Caco-2 (cell line): ENCODE data around the gene ADAMTS2. TPM values are rescaled to one million over a fixed set of nuclear protein-coding genes. Genes with fewer than 3 reads are reported as not detected.
A peak's percentile ranks its signal among the peaks of the same experiment; 100 is the strongest.
"Not testable (repeated sequence)": the region's sequence is repeated elsewhere in the genome, so short reads cannot be mapped to it uniquely, and the experiment has no call there.

Source experiments
- BruUV-seq: library from RNA; stranded (reverse); fragments of 400-500 nt; replicated peaks from 2 replicates; lab custom pipeline; 2021; lab: Mats Ljungman, UMichigan
- CTCF ChIA-PET: fragments of 300-600 bp; sonication (Branson Sonifier 250); formaldehyde crosslinking; loops from one replicate; lab custom pipeline; 2022; ENCODE audit warnings: antibody characterized with exemption; lab: Charles Lee
- POLR2A ChIA-PET: fragments of 300-600 bp; sonication (Branson Sonifier 250); formaldehyde crosslinking; loops from one replicate; lab custom pipeline; 2022; ENCODE audit warnings: antibody characterized with exemption; lab: Charles Lee
- DNase-seq, 2 experiments: peaks; one replicate each; pipeline versions ENCODE4 v3.0.0 to v3.0.0-alpha.2; 2020 to 2022
- H3K27me3 ChIP-seq: replicated peaks from 2 replicates; pipeline ENCODE4 v1.6.0; 2011; ENCODE audit warnings: low read length; ENCODE audit not compliant: control insufficient read depth, insufficient read depth
- H3K36me3 ChIP-seq: 2 replicates; pipeline ENCODE4 v1.5.1; 2011; ENCODE audit warnings: low read length; ENCODE audit not compliant: control insufficient read depth, insufficient read depth
- H3K4me1 ChIP-seq: fragments of 250-450 bp; sonication (Bioruptor Pico); 2 replicates; pipeline ENCODE4 v1.5.1; 2020; ENCODE audit warnings: mild to moderate bottlenecking
- H3K4me3 ChIP-seq: 2 replicates; pipeline ENCODE4 v1.5.1; 2011; ENCODE audit warnings: low read depth, mild to moderate bottlenecking, control low read depth, low read length
- H3K9me3 ChIP-seq: fragments of 250-450 bp; sonication (Bioruptor Pico); 2 replicates; pipeline ENCODE4 v1.5.1; 2020; ENCODE audit warnings: mild to moderate bottlenecking, moderate library complexity
- H3K27ac Mint-ChIP-seq: one replicate; pipeline ENCODE4 v1.8.0; 2022; ENCODE audit warnings: mixed read lengths; ENCODE audit not compliant: unreplicated experiment
- H3K27me3 Mint-ChIP-seq: one replicate; pipeline ENCODE4 v1.8.0; 2022; ENCODE audit warnings: mixed read lengths; ENCODE audit not compliant: insufficient read depth, unreplicated experiment
- H3K36me3 Mint-ChIP-seq: one replicate; pipeline ENCODE4 v1.8.0; 2022; ENCODE audit warnings: mild to moderate bottlenecking, mixed read lengths; ENCODE audit not compliant: insufficient read depth, unreplicated experiment
- H3K4me1 Mint-ChIP-seq: one replicate; pipeline ENCODE4 v1.8.0; 2022; ENCODE audit warnings: low read depth, mixed read lengths; ENCODE audit not compliant: unreplicated experiment
- H3K4me3 Mint-ChIP-seq: one replicate; pipeline ENCODE4 v1.8.0; 2022; ENCODE audit warnings: mild to moderate bottlenecking, moderate library complexity, mixed read lengths; ENCODE audit not compliant: unreplicated experiment
- H3K9me3 Mint-ChIP-seq: one replicate; pipeline ENCODE4 v1.8.0; 2022; ENCODE audit warnings: mixed read lengths; ENCODE audit not compliant: unreplicated experiment
- intact Hi-C: fragments of 100-400 bp; cut with micrococcal nuclease; formaldehyde crosslinking; loops from one replicate; pipeline ENCODE4 v1.10.0; 2022; ENCODE audit not compliant: unreplicated experiment
- total RNA-seq: library from RNA; stranded (reverse); gene quantifications from 2 replicates; pipeline ENCODE4 v1.2.3, GENCODE V29; 2022
- TF ChIP-seq, protein P1 (sequence below), 2 experiments: fragments of 200-600 bp in 1 of 2; IDR thresholded peaks; 1 replicate in 1 of 2; 2 replicates in 1 of 2; pipeline versions ENCODE4 v1.5.1 to v1.8.0; 2011 to 2022; ENCODE audit warnings: antibody characterized with exemption in 1 of 2, control low read depth in 1 of 2, inconsistent platforms in 1 of 2, low read depth in 1 of 2, low read length in 1 of 2, mild to moderate bottlenecking in 1 of 2, moderate library complexity in 1 of 2; ENCODE audit not compliant: insufficient read depth in 1 of 2, severe bottlenecking in 1 of 2, unreplicated experiment in 1 of 2

The ADAMTS2 gene
- total RNA-seq, 1 experiment from 2014 or later: 0.05 TPM

DNA sequence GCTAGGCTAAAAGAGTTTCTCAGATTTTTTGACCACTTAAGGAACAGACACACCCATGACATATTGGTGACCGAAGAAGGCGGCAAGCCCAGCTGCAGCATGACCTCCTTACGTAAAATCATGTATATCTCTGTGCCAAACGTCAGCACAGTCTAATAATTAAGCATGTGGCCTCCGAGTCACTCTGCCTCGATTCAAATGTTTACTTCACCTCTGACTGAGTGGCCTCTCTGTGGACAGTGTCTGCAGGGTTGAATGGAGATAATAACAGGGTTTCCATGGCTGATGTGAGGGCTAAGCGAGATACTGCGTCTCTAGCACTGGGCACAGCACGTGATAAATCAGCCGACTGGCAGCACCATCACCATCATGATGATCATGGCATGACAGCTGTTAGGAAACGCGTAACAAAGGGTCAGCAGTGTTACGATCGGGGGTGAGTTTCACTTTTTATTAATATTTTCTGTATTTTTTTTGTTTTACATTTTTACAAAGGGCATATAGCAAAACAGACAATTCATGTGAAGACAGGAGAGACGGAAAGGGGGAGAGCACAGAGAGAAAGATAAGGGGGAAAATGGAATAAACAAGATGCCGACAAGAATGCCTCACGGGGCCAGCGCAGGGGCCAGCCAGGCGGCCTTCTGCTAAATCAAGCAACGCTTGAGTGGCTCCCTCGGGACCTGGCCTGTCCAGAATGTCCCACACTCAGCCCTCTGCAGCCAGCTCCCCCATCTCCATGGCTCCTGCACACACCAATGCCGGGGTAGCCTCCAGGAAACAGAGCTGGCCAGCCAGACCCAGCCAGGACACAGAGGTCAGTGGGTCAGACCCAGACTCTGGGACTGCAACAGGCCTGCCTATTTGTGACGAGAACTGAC is 60.3 kb downstream of the ADAMTS2 start:
- BruUV-seq: no TSS peak
- H3K27me3 ChIP-seq: no peaks in the 10 kb centered on the region
- no peaks in the 10 kb centered on the region for H3K9me3 ChIP-seq
- peak in 1 of 2 experiments; percentile 29 for DNase-seq
- H3K36me3 ChIP-seq: no peaks in the 10 kb centered on the region
- Mint-ChIP-seq H3K36me3 (no peaks in the 10 kb centered on the region), H3K9me3 (no peaks in the 10 kb centered on the region), H3K4me1 (no peaks in the 10 kb centered on the region), H3K27me3 (no peaks in the 10 kb centered on the region), H3K27ac (no peak overlapping the region), H3K4me3 (no peak overlapping the region)
- ChIA-PET POLR2A (no interaction called here), CTCF (no interaction called here)
- TF ChIP-seq, protein P1, sequence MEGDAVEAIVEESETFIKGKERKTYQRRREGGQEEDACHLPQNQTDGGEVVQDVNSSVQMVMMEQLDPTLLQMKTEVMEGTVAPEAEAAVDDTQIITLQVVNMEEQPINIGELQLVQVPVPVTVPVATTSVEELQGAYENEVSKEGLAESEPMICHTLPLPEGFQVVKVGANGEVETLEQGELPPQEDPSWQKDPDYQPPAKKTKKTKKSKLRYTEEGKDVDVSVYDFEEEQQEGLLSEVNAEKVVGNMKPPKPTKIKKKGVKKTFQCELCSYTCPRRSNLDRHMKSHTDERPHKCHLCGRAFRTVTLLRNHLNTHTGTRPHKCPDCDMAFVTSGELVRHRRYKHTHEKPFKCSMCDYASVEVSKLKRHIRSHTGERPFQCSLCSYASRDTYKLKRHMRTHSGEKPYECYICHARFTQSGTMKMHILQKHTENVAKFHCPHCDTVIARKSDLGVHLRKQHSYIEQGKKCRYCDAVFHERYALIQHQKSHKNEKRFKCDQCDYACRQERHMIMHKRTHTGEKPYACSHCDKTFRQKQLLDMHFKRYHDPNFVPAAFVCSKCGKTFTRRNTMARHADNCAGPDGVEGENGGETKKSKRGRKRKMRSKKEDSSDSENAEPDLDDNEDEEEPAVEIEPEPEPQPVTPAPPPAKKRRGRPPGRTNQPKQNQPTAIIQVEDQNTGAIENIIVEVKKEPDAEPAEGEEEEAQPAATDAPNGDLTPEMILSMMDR (IDR thresholded peaks at IDR 0.05; ENCODE audit: insufficient read depth in 1 of 2, low read depth in 1 of 2, low read length in 1 of 2, severe bottlenecking in 1 of 2, unreplicated experiment in 1 of 2): no peak
- intact Hi-C loops: no loop called here
- no peak overlapping the region for H3K4me3 ChIP-seq
- no peaks in the 10 kb centered on the region for H3K4me1 ChIP-seq

DNA sequence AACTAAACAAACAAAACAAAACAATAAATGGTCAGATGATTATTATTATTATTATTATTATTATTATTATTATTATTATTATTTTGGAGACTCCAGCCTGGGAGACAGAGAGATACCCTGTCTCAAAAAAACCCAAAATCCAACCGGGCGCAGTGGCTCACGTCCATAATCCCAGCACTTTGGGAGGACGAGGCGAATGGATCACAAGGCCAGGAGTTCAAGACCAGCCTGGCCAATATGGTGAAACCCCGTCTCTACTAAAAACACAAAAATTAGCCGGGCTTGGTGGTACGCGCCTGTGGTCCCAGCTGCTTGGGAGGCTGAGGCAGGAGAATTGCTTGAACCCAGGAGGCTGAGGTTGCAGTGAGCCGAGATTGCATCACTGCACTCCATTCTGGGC is 61.4 kb downstream of the ADAMTS2 start:
- H3K36me3 ChIP-seq, H3K4me3 ChIP-seq, BruUV-seq, H3K27ac Mint-ChIP-seq, DNase-seq, H3K36me3 Mint-ChIP-seq, H3K27me3 Mint-ChIP-seq, H3K4me1 Mint-ChIP-seq, H3K4me3 Mint-ChIP-seq, H3K4me1 ChIP-seq, CTCF ChIA-PET, H3K9me3 ChIP-seq, H3K27me3 ChIP-seq, H3K9me3 Mint-ChIP-seq, intact Hi-C loops, POLR2A ChIA-PET: not testable (repeated sequence)

DNA sequence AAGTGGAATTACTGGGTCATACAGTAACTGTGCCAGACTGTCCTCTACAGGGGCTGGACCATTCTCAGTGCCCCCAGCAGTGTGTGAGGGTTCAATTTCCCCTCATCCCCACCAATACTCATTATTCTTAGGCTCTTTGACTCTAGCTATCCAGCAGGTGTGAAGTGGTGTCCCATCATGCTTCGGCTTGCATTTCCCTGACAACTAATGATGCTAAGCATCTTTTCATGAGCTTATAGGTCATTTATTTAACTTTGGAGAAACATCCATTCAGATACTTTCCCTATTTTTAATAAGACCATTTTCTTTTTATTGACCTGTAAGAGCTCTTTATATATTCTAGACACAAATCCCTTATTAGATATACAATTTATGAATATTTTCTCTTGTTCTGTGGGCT is 63.6 kb downstream of the ADAMTS2 start:
- H3K27ac Mint-ChIP-seq: no peak overlapping the region
- intact Hi-C loops: no loop called here
- BruUV-seq: no TSS peak
- Histone ChIP-seq H3K9me3 (no peaks in the 10 kb centered on the region), H3K36me3 (no peaks in the 10 kb centered on the region), H3K4me1 (no peaks in the 10 kb centered on the region), H3K27me3 (no peaks in the 10 kb centered on the region), H3K4me3 (no peak overlapping the region)
- H3K4me1 Mint-ChIP-seq: no peaks in the 10 kb centered on the region
- CTCF ChIA-PET: no interaction called here
- H3K36me3 Mint-ChIP-seq: no peaks in the 10 kb centered on the region
- no peaks in the 10 kb centered on the region for H3K9me3 Mint-ChIP-seq
- TF ChIP-seq, protein P1 (IDR thresholded peaks at IDR 0.05; ENCODE audit: insufficient read depth in 1 of 2, low read depth in 1 of 2, low read length in 1 of 2, severe bottlenecking in 1 of 2, unreplicated experiment in 1 of 2): no peak
- POLR2A ChIA-PET: no interaction called here
- H3K27me3 Mint-ChIP-seq: no peaks in the 10 kb centered on the region
- no peak for DNase-seq
- H3K4me3 Mint-ChIP-seq: no peak overlapping the region
